GM18505 (cell line): ENCODE measurements around the gene TGM5.
"Not testable (repeated sequence)": the region's sequence is repeated elsewhere in the genome, so short reads cannot be mapped to it uniquely, and the experiment has no call there.

ENCODE experiments used
- ATAC-seq: cut with Tn5 transposase; IDR thresholded peaks from one replicate; pipeline ENCODE4 v1.9.1; 2021; ENCODE audit not compliant: unreplicated experiment
- POLR2A ChIP-seq: IDR thresholded peaks from 4 replicates; pipeline ENCODE4 v1.6.1; 2011; ENCODE audit warnings: borderline replicate concordance; ENCODE audit not compliant: insufficient read depth, insufficient read length; ENCODE audit errors: extremely low read depth

The TGM5 gene

GRCh38 chr15:43281926-43282602, 15.3 kb upstream of the TGM5 start:
- TF ChIP-seq POLR2A = no peak
- no peak for ATAC-seq

- no peak for TF ChIP-seq POLR2A
- no peak for ATAC-seq
These were observed 14.3 kb upstream of the TGM5 start for GRCh38 chr15:43280996-43281395.

GRCh38 chr15:43279496-43279895, 12.8 kb upstream of the TGM5 start:
- no peak for ATAC-seq
- TF ChIP-seq POLR2A = no peak

GRCh38 chr15:43278869-43279268, 12.1 kb upstream of the TGM5 start:
- no peak for ATAC-seq
- no peak for TF ChIP-seq POLR2A

- TF ChIP-seq POLR2A = no peak
- no peak for ATAC-seq
These were observed 11.2 kb upstream of the TGM5 start for GRCh38 chr15:43277901-43278300.

- ATAC-seq = no peak
- TF ChIP-seq POLR2A = no peak
These were observed 10.6 kb upstream of the TGM5 start for GRCh38 chr15:43277231-43277823.

GRCh38 chr15:43276563-43277200, 10.0 kb upstream of the TGM5 start:
- no peak for ATAC-seq
- no peak for TF ChIP-seq POLR2A

GRCh38 chr15:43275740-43276562, 9.2 kb upstream of the TGM5 start:
- no peak for ATAC-seq

GRCh38 chr15:43274136-43274535, 7.4 kb upstream of the TGM5 start:
- ATAC-seq = no peak
- no peak for TF ChIP-seq POLR2A

More at GRCh38 chr15:43275740-43276562, 9.2 kb upstream of the TGM5 start:
- no peak for TF ChIP-seq POLR2A

- TF ChIP-seq POLR2A = no peak
- ATAC-seq = no peak
These were observed 6.5 kb upstream of the TGM5 start for GRCh38 chr15:43273243-43273642.

GRCh38 chr15:43271908-43272307, 5.2 kb upstream of the TGM5 start:
- ATAC-seq = not testable (repeated sequence)

GRCh38 chr15:43270676-43271306, 4.1 kb upstream of the TGM5 start:
- no peak for TF ChIP-seq POLR2A
- no peak for ATAC-seq

- ATAC-seq = no peak
- TF ChIP-seq POLR2A = no peak
These were observed 3.5 kb upstream of the TGM5 start for GRCh38 chr15:43270113-43270665.
